ENCODE data around the gene LRRC8C.

LRRC8C gene

GRCh38 chr1:89659322-89660081 is 26.6 kb downstream of the LRRC8C start:
- no peak for TF ChIP-seq CTCF (IDR thresholded peaks at IDR 0.05; ENCODE audit: control insufficient read depth, insufficient read depth, low read depth, low read length, missing control alignments)
- no peak for DNase-seq (ENCODE audit: low read depth)
- H3K4me3 ChIP-seq (ENCODE audit: control insufficient read depth, low read depth, low read length): no peak overlapping the region

- H3K4me3 ChIP-seq (ENCODE audit: control insufficient read depth, low read depth, low read length): no peak overlapping the region
- TF ChIP-seq CTCF (IDR thresholded peaks at IDR 0.05; ENCODE audit: control insufficient read depth, insufficient read depth, low read depth, low read length, missing control alignments): no peak
- no peak for DNase-seq (ENCODE audit: low read depth)
Measured at GRCh38 chr1:89660224-89661061, 27.5 kb downstream of the LRRC8C start.

- no peak for TF ChIP-seq CTCF (IDR thresholded peaks at IDR 0.05; ENCODE audit: control insufficient read depth, insufficient read depth, low read depth, low read length, missing control alignments)
- no peak overlapping the region for H3K4me3 ChIP-seq (ENCODE audit: control insufficient read depth, low read depth, low read length)
- no peak for DNase-seq (ENCODE audit: low read depth)
Measured at GRCh38 chr1:89665941-89666340, 33.0 kb downstream of the LRRC8C start.

GRCh38 chr1:89666640-89667039 is 33.7 kb downstream of the LRRC8C start:
- no peak for TF ChIP-seq CTCF (IDR thresholded peaks at IDR 0.05; ENCODE audit: control insufficient read depth, insufficient read depth, low read depth, low read length, missing control alignments)
- no peak for DNase-seq (ENCODE audit: low read depth)
- H3K4me3 ChIP-seq (ENCODE audit: control insufficient read depth, low read depth, low read length): no peak overlapping the region

- no peak overlapping the region for H3K4me3 ChIP-seq (ENCODE audit: control insufficient read depth, low read depth, low read length)
- no peak for DNase-seq (ENCODE audit: low read depth)
- no peak for TF ChIP-seq CTCF (IDR thresholded peaks at IDR 0.05; ENCODE audit: control insufficient read depth, insufficient read depth, low read depth, low read length, missing control alignments)
Measured at GRCh38 chr1:89667691-89668090, 34.8 kb downstream of the LRRC8C start.

GRCh38 chr1:89668961-89669360 is 36.0 kb downstream of the LRRC8C start:
- H3K4me3 ChIP-seq (ENCODE audit: control insufficient read depth, low read depth, low read length): no peak overlapping the region
- no peak for DNase-seq (ENCODE audit: low read depth)
- no peak for TF ChIP-seq CTCF (IDR thresholded peaks at IDR 0.05; ENCODE audit: control insufficient read depth, insufficient read depth, low read depth, low read length, missing control alignments)
